GM13977 (cell line): Measurements from ENCODE around the gene CSTF1.

Experiments used
- DNase-seq: peaks from one replicate; pipeline ENCODE4 v3.0.0; 2012; ENCODE audit warnings: low spot score
- in situ Hi-C: fragments of 300-500 bp; cut with MboI; formaldehyde crosslinking; loops from one replicate; pipeline ENCODE4 v1.12.0; 2022; ENCODE audit warnings: low sequenced_read_pairs, low pct_unique_long_range_greater_than_20kb, mixed read lengths, inconsistent platforms; ENCODE audit not compliant: unreplicated experiment
- TF ChIP-seq, protein P1 (sequence below): IDR thresholded peaks from 2 replicates; pipeline ENCODE4 v1.5.1; 2012; ENCODE audit warnings: mild to moderate bottlenecking, control low read depth; ENCODE audit not compliant: insufficient read depth; ENCODE audit errors: extremely low read depth, missing control alignments

CSTF1 gene

GRCh38 chr20:56423886-56424285 is 31.4 kb downstream of the CSTF1 start:
- DNase-seq = no peak
- TF ChIP-seq, protein P1, sequence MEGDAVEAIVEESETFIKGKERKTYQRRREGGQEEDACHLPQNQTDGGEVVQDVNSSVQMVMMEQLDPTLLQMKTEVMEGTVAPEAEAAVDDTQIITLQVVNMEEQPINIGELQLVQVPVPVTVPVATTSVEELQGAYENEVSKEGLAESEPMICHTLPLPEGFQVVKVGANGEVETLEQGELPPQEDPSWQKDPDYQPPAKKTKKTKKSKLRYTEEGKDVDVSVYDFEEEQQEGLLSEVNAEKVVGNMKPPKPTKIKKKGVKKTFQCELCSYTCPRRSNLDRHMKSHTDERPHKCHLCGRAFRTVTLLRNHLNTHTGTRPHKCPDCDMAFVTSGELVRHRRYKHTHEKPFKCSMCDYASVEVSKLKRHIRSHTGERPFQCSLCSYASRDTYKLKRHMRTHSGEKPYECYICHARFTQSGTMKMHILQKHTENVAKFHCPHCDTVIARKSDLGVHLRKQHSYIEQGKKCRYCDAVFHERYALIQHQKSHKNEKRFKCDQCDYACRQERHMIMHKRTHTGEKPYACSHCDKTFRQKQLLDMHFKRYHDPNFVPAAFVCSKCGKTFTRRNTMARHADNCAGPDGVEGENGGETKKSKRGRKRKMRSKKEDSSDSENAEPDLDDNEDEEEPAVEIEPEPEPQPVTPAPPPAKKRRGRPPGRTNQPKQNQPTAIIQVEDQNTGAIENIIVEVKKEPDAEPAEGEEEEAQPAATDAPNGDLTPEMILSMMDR = no peak
- in situ Hi-C loops = no loop called here

DNA sequence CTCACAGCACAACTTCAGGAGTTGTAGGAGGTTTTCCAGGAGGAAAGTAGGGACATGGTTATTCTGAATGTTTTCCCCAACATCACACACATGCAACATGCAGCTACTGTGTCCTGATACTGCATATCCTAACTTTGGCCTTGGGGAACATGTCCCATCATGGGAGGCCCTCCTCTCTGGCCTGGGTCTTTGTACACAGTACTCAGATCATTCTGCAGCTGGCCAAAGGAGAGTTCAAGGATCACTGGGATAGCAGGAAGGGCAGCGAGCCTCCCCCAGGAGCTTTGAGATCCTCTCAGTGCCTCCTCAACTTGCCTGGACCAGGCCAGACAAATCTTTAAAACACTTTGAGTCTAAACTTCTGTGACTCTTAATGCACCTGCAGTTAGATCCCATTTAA is 32.5 kb downstream of the CSTF1 start:
- TF ChIP-seq, protein P1 = no peak
- no peak for DNase-seq
- in situ Hi-C loops = no loop called here

GRCh38 chr20:56426026-56426425 is 33.6 kb downstream of the CSTF1 start:
- TF ChIP-seq, protein P1 = no peak
- no peak for DNase-seq
- in situ Hi-C loops = no loop called here

- in situ Hi-C loops = no loop called here
- TF ChIP-seq, protein P1 = no peak
- DNase-seq = no peak
Measured at GRCh38 chr20:56426926-56427325, 34.5 kb downstream of the CSTF1 start.

- in situ Hi-C loops = no loop called here
- TF ChIP-seq, protein P1 = no peak
- no peak for DNase-seq
Measured at GRCh38 chr20:56427797-56428196, 35.4 kb downstream of the CSTF1 start.

DNA sequence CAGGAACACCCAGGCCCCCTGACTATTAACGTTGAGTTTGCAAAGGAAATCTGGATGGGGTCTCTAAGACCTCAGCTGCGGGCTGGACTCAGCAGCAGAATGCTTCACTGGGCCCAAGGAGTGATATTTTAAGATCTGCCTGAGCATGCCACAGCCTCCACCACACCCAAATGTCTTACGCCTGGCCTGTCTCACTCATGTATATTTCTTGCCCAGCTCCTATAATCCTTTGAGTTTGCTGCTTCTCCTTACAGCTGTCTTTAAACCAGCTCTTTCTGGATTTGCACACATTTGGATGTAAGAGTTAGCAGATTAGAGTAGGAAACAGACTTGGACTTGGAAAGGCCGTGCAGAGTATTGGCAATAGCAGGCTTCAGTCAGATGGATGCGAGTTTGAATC is 36.0 kb downstream of the CSTF1 start:
- in situ Hi-C loops = no loop called here
- TF ChIP-seq, protein P1 = no peak
- DNase-seq = no peak

GRCh38 chr20:56428881-56429280 is 36.4 kb downstream of the CSTF1 start:
- in situ Hi-C loops = no loop called here
- TF ChIP-seq, protein P1 = no peak
- DNase-seq = no peak
